HEK293 (cell line): ENCODE measurements around the gene IL15RA.

Source experiments
- CTCF ChIA-PET: fragments of 350-600 bp; formaldehyde crosslinking; extraction: SDS; loops from one replicate; lab custom pipeline; 2021; ENCODE audit warnings: antibody characterized with exemption; lab: Yijun Ruan, JAX
- POLR2A ChIA-PET: fragments of 300-600 bp; formaldehyde crosslinking; extraction: SDS; loops from one replicate; lab custom pipeline; 2020; ENCODE audit warnings: antibody characterized with exemption, inconsistent platforms; lab: Yijun Ruan, JAX
- H3K27ac ChIP-seq: fragments of 200-500 bp; sonication (Bioruptor generic); 2 replicates; pipeline ENCODE4 v1.5.1; 2014; ENCODE audit warnings: low read depth, low read length, control low read depth, inconsistent platforms; ENCODE audit errors: extremely low read depth
- H3K36me3 ChIP-seq, 2 experiments: fragments of 200-500 bp in 1 of 2; sonication (Bioruptor generic) in 1 of 2; 1 replicate in 1 of 2; 2 replicates in 1 of 2; pipeline ENCODE4 v1.5.1; 2014 to 2017; ENCODE audit warnings: inconsistent platforms in 2 of 2, low read length in 2 of 2; ENCODE audit not compliant: control insufficient read depth in 2 of 2, insufficient read depth in 1 of 2
- H3K4me1 ChIP-seq: fragments of 200-500 bp; sonication (Bioruptor generic); 2 replicates; pipeline ENCODE4 v1.5.1; 2014; ENCODE audit warnings: mild to moderate bottlenecking, low read length, inconsistent platforms; ENCODE audit not compliant: control insufficient read depth, insufficient read depth
- H3K4me3 ChIP-seq: 2 replicates; pipeline ENCODE4 v1.5.1; 2011; ENCODE audit warnings: low read depth, mild to moderate bottlenecking, control low read depth, low read length, moderate library complexity
- H3K9me3 ChIP-seq: fragments of 200-500 bp; sonication (Bioruptor generic); 2 replicates; pipeline ENCODE4 v1.5.1; 2014; ENCODE audit warnings: low read depth, low read length, inconsistent platforms; ENCODE audit not compliant: control insufficient read depth, insufficient read depth
- BCL11B ChIP-seq: fragments of 450-650 bp; formaldehyde crosslinking; IDR thresholded peaks from 2 replicates; pipeline ENCODE4 v1.5.1; 2016; ENCODE audit warnings: low read depth, missing biosample characterization, missing genetic modification characterization
- CTCF ChIP-seq: fragments of 450-650 bp; formaldehyde crosslinking; IDR thresholded peaks from 2 replicates; pipeline ENCODE4 v1.5.1; 2016; ENCODE audit warnings: missing biosample characterization, missing genetic modification characterization
- FEZF1 ChIP-seq: fragments of 450-650 bp; formaldehyde crosslinking; IDR thresholded peaks from 2 replicates; pipeline ENCODE4 v1.5.1; 2016; ENCODE audit warnings: missing biosample characterization, missing genetic modification characterization
- KLF10 ChIP-seq: fragments of 450-650 bp; IDR thresholded peaks from 2 replicates; pipeline ENCODE4 v1.5.1; 2018; ENCODE audit warnings: missing biosample characterization, mild to moderate bottlenecking, missing genetic modification characterization
- OSR2 ChIP-seq: fragments of 450-650 bp; formaldehyde crosslinking; IDR thresholded peaks from 2 replicates; pipeline ENCODE4 v1.5.1; 2016; ENCODE audit warnings: missing biosample characterization, missing genetic modification characterization
- PATZ1 ChIP-seq: fragments of 450-650 bp; formaldehyde crosslinking; IDR thresholded peaks from 2 replicates; pipeline ENCODE4 v1.5.1; 2016; ENCODE audit warnings: missing biosample characterization, missing genetic modification characterization
- ZNF132 ChIP-seq: fragments of 450-650 bp; formaldehyde crosslinking; IDR thresholded peaks from 2 replicates; pipeline ENCODE4 v1.5.1; 2017; ENCODE audit warnings: missing biosample characterization, missing genetic modification characterization, borderline replicate concordance
- ZNF311 ChIP-seq: fragments of 450-650 bp; formaldehyde crosslinking; IDR thresholded peaks from 2 replicates; pipeline ENCODE4 v1.5.1; 2017; ENCODE audit warnings: missing biosample characterization, missing genetic modification characterization, borderline replicate concordance
- ZNF324 ChIP-seq: fragments of 450-650 bp; formaldehyde crosslinking; IDR thresholded peaks from 2 replicates; pipeline ENCODE4 v1.5.1; 2016; ENCODE audit warnings: missing biosample characterization, missing genetic modification characterization
- ZNF354C ChIP-seq: fragments of 450-650 bp; formaldehyde crosslinking; IDR thresholded peaks from 2 replicates; pipeline ENCODE4 v1.5.1; 2016; ENCODE audit warnings: missing biosample characterization, missing genetic modification characterization, low read depth, borderline replicate concordance
- ZNF398 ChIP-seq: fragments of 450-650 bp; formaldehyde crosslinking; IDR thresholded peaks from 2 replicates; pipeline ENCODE4 v1.5.1; 2017; ENCODE audit warnings: missing biosample characterization, missing genetic modification characterization
- ZNF423 ChIP-seq: fragments of 450-650 bp; formaldehyde crosslinking; IDR thresholded peaks from 2 replicates; pipeline ENCODE4 v1.5.1; 2016; ENCODE audit warnings: missing biosample characterization, missing genetic modification characterization
- ZNF514 ChIP-seq: fragments of 450-650 bp; formaldehyde crosslinking; IDR thresholded peaks from 2 replicates; pipeline ENCODE4 v1.5.1; 2016; ENCODE audit warnings: missing biosample characterization, missing genetic modification characterization
- ZNF571 ChIP-seq: fragments of 450-650 bp; formaldehyde crosslinking; IDR thresholded peaks from 2 replicates; pipeline ENCODE4 v1.5.0; 2017; ENCODE audit warnings: missing biosample characterization, missing genetic modification characterization
- ZNF580 ChIP-seq: fragments of 450-650 bp; formaldehyde crosslinking; IDR thresholded peaks from 2 replicates; pipeline ENCODE4 v1.5.1; 2016; ENCODE audit warnings: missing biosample characterization, missing genetic modification characterization
- ZNF654 ChIP-seq: fragments of 450-650 bp; formaldehyde crosslinking; IDR thresholded peaks from 2 replicates; pipeline ENCODE4 v1.5.1; 2016; ENCODE audit warnings: low read depth, missing biosample characterization, missing genetic modification characterization
- ZSCAN16 ChIP-seq: fragments of 450-650 bp; formaldehyde crosslinking; IDR thresholded peaks from 2 replicates; pipeline ENCODE4 v1.5.1; 2016; ENCODE audit warnings: missing biosample characterization, missing genetic modification characterization

Gene IL15RA

GRCh38 chr10:5951167-5951711, 26.1 kb downstream of the IL15RA start (continued):
- TF ChIP-seq ZNF398 (tag by site-specific recombination) (no peak), BCL11B (tag by site-specific recombination) (no peak), ZNF423 (no peak), ZNF354C (tag by site-specific recombination) (no peak), OSR2 (tag by site-specific recombination) (peak; percentile 53), ZNF514 (tag by site-specific recombination) (no peak), PATZ1 (tag by site-specific recombination) (peak; percentile 49; the same call in 1 of the 2 replicates), ZSCAN16 (tag by site-specific recombination) (no peak), ZNF324 (0 out of 2 replicates have a peak, but pooled peaks have one; percentile 56)

GRCh38 chr10:5949009-5949759, 28.2 kb downstream of the IL15RA start:
- H3K27ac ChIP-seq = no peak overlapping the region
- CTCF ChIA-PET = interaction anchor here (0.6 to 1.5 kb wide), 3 partner anchors 64 to 463 kb away, joined by 3 to 4 read pairs (median 4); no protein-coding TSS in a partner anchor
- TF ChIP-seq FEZF1 (tag by site-specific recombination) = no peak
- no peak for TF ChIP-seq ZNF571 (tag by site-specific recombination)
- no peak for TF ChIP-seq ZNF580 (tag by site-specific recombination)
- no peak for TF ChIP-seq ZNF311 (tag by site-specific recombination)
- peak; percentile 61 for TF ChIP-seq CTCF (tag by site-specific recombination)
- TF ChIP-seq KLF10 (tag by site-specific recombination) = no peak
- peak; percentile 87 for TF ChIP-seq ZNF654 (tag by site-specific recombination)
- TF ChIP-seq ZNF514 (tag by site-specific recombination) = no peak
- no peak for TF ChIP-seq ZNF132 (tag by site-specific recombination)

More at GRCh38 chr10:5949009-5949759, 28.2 kb downstream of the IL15RA start:
- POLR2A ChIA-PET = no interaction called here
- H3K4me3 ChIP-seq = no peak overlapping the region
- no peaks in the 10 kb centered on the region for H3K4me1 ChIP-seq
- H3K36me3 ChIP-seq = no peaks in the 10 kb centered on the region
- no peaks in the 10 kb centered on the region for H3K9me3 ChIP-seq
